IPS-20b (cell line): ENCODE measurements around the gene TFF1.

Experiments used
- H3K27ac ChIP-seq: one replicate; pipeline ENCODE4 v1.5.1; 2013; ENCODE audit warnings: low read length
- H3K27me3 ChIP-seq: 2 replicates; pipeline ENCODE4 v1.6.1; 2013; ENCODE audit warnings: mild to moderate bottlenecking, low read length, inconsistent platforms; ENCODE audit not compliant: insufficient read depth
- H3K36me3 ChIP-seq: 2 replicates; pipeline ENCODE4 v1.6.1; 2013; ENCODE audit warnings: low read depth, mild to moderate bottlenecking, inconsistent platforms, low read length, moderate library complexity; ENCODE audit not compliant: insufficient read depth
- H3K4me1 ChIP-seq: 2 replicates; pipeline ENCODE4 v1.6.1; 2013; ENCODE audit warnings: mild to moderate bottlenecking, control low read depth, inconsistent platforms, low read length, moderate library complexity; ENCODE audit not compliant: insufficient read depth
- H3K4me3 ChIP-seq: 2 replicates; pipeline ENCODE4 v1.5.1; 2013; ENCODE audit warnings: mild to moderate bottlenecking, low read length, inconsistent platforms
- H3K9ac ChIP-seq: 2 replicates; pipeline ENCODE4 v1.6.1; 2013; ENCODE audit warnings: low read depth, mild to moderate bottlenecking, inconsistent platforms, low read length, moderate library complexity
- H3K9me3 ChIP-seq: 2 replicates; pipeline ENCODE4 v1.6.1; 2013; ENCODE audit warnings: mild to moderate bottlenecking, low read depth, low read length, inconsistent platforms; ENCODE audit not compliant: insufficient read depth

TFF1 gene

DNA sequence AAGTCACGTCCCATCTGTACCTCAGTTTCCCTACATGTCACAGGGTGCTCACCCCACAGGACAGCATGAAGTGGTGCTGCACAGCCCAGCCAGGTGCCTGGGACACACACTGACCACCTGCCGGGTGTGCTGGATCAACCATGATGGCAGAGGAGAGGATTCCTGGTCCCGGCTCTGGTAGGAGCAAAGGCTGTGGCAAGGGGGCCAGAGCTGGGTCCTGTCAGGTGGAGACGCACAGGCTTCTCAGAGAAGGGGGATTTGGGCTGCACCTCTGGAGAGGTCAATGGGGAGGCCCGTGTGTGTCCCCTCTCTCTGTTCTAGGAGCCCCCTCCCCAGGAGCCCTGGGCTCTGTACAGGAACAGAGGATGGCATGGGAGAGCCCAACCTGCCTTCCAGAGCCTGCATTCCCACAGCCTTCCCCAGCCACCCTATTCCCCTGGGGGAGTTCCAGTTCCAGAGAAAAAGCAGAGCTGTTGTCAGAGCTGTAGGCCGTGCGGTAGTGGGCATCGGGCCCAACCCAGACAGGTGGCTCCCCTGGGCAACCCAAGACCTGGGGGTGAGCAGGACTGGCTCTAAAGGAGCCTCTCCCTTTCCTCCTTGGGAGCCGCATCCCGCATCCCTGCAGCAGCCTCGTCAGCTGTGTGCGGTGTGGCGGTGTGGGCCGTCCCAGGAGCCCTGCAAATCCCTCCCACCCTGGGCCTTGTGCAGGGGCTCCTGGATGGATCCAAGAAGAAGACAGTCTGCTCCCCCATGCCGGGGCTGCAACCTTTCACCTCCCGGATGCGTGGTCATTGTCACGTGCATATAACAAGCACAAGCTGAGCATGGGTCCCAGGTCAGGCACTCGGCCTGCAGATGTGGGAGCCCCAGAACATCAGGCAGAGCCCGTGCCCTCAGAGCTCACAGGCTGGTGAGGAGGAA is 48.2 kb downstream of the TFF1 start:
- no peaks in the 10 kb centered on the region for H3K36me3 ChIP-seq
- H3K27me3 ChIP-seq: no peaks in the 10 kb centered on the region
- H3K4me3 ChIP-seq: no peak overlapping the region
- peaks cover 6% of the 10 kb centered on the region for H3K4me1 ChIP-seq
- H3K9ac ChIP-seq: no peak overlapping the region
- no peak overlapping the region for H3K27ac ChIP-seq
- H3K9me3 ChIP-seq: no peaks in the 10 kb centered on the region

DNA sequence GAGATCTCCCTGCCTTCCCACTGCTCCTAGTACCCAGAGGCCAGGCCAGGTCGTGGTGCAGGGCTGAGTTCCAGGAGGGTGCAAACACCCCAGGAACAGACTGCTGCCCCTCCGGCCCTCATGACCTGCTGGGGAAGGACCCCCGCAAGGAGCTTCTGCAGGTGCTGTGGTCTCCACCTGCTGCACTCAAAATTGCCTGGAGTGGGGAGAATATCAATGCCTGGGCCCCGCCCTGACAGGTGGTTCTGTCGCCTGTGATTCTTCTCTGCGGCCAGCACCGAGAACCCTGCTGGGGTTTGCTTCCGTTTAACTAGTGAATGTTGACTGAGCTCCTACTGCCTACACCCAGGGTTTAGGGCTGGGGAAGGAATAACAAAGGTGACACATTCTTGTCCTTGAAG is 49.0 kb downstream of the TFF1 start:
- H3K27me3 ChIP-seq: no peaks in the 10 kb centered on the region
- H3K4me1 ChIP-seq: peaks cover 6% of the 10 kb centered on the region
- H3K4me3 ChIP-seq: no peak overlapping the region
- no peaks in the 10 kb centered on the region for H3K36me3 ChIP-seq
- no peak overlapping the region for H3K9ac ChIP-seq
- H3K27ac ChIP-seq: no peak overlapping the region
- H3K9me3 ChIP-seq: no peaks in the 10 kb centered on the region

DNA sequence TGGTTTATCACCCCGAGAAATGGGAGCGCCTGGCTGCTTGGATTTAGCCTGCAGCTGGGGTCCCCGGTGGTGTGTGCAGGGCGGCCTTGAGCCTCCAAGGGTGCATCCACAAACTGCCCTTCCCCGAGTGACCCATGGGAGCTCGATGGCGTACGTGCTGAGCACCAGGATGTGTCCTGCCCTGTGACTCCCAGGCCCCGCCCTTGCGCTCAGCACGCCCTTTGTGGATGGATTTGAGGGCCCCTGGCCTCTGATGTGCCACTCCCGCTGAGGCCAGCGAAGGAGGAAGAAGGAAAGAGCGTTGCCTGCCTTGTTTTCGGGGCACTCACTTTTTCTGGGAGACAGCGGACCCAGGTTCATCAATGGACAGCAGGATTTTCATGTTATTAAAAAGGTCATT is 49.4 kb downstream of the TFF1 start:
- no peak overlapping the region for H3K27ac ChIP-seq
- H3K36me3 ChIP-seq: no peaks in the 10 kb centered on the region
- H3K4me1 ChIP-seq: peaks cover 6% of the 10 kb centered on the region
- H3K27me3 ChIP-seq: no peaks in the 10 kb centered on the region; the same call in 1 of the 2 replicates
- no peak overlapping the region for H3K9ac ChIP-seq
- H3K9me3 ChIP-seq: no peaks in the 10 kb centered on the region
- H3K4me3 ChIP-seq: no peak overlapping the region

DNA sequence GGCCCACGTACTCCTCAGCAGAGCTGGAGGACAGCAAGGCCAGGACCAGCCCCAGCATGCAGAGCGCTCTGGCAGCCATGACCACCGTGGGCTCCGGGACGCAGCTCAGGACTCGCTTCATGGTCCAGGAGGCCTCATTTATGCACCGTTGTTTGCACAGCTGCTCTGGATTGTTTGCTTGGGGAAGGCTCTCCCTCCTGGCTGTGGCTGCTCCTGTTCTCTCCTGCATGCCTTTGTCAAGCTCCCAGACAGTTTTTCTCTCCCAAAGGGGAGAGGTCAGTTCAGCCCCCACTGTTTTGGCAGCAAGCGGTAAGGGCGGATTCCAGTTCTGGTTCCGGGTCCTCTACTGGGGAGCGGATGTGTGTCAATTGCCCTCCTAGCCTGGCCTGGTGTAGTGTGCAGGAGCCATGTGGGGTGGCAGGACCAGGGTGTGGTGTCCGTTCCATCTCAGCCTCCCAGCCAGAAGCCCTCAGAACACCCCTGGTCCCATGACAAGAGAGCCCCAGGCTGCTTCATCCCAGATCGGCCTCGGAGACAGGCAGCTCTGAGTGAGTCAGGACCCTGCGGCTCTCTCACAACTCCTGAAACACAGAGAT is 50.9 kb downstream of the TFF1 start, which contains the start of gene TFF3:
Gene TFF3 (minus strand): TSS at position 114 of the 596 bp plus-strand sequence. CDS start 35 bp downstream, at position 79.
- H3K9ac ChIP-seq: no peak within 1 kb of the TSS
- H3K9me3 ChIP-seq: no peaks in the 10 kb centered on the region
- H3K36me3 ChIP-seq: no peaks in the 10 kb centered on the region
- H3K27ac ChIP-seq: no peak within 1 kb of the TSS
- H3K4me1 ChIP-seq: peaks cover 6% of the 10 kb centered on the region
- no peak within 1 kb of the TSS for H3K4me3 ChIP-seq
- peaks cover 7% of the 10 kb centered on the region for H3K27me3 ChIP-seq

DNA sequence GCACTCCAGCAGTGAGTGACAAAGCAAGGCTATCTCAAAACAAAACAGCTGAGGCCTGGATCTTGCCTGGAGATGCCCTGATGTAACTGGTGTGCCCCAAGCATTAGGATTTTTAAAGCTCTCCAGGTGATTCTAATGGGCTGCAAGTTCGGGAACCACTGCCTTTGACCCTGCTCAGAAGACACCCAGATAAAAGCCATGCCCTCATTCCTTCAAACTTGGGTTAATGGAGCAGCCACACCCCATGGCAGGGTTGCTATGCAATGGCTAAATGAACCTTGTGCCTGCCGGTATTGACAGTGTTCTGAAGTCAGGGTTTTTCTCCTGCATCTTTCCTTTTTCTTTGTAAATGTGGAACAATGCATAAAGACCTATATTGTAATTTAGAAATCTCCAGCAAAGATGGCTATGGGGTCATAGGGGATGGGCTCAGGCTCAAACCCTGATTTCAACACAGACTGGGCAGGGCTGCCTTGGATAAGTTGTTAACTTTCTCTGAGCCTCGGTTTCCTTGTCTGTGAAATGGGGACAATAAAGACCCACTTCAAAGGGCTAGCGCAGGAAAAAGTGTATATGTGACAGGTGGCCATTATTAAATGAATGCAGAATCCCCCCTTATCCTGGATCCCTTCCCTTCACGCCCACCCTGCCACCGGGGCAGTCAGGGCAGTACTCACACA is 51.6 kb downstream of the TFF1 start:
- H3K9ac ChIP-seq: no peak overlapping the region
- peaks cover 6% of the 10 kb centered on the region for H3K4me1 ChIP-seq

DNA sequence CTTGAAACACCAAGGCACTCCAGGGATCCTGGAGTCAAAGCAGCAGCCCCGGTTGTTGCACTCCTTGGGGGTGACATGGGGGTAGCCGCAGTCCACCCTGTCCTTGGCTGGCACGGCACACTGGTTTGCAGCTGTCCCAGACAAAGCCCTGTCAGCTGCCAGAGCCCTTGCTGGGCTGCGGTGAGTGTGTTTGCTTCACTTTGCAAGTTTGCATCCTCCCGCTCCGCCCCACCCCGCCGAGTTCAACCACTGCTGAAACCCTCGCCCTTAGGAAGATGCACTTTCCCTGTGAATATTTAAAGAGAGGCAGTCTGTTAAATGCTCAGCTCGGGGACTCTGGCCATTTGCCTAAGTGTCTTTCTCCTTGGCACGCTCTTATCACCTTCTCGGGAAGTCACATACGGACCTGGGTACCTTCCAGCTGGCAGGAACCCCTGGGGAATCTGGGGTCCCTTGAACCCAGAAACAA is 52.8 kb downstream of the TFF1 start:
- Histone ChIP-seq H3K9me3 (no peaks in the 10 kb centered on the region), H3K9ac (no peak overlapping the region; the same call in 1 of the 2 replicates), H3K36me3 (no peaks in the 10 kb centered on the region), H3K4me1 (peaks cover 6% of the 10 kb centered on the region), H3K27ac (no peak overlapping the region), H3K27me3 (peaks cover 12% of the 10 kb centered on the region), H3K4me3 (no peak overlapping the region)

More for the DNA sequence above, 51.6 kb downstream of the TFF1 start:
- Histone ChIP-seq H3K36me3 (no peaks in the 10 kb centered on the region), H3K27me3 (peaks cover 12% of the 10 kb centered on the region), H3K27ac (no peak overlapping the region), H3K4me3 (no peak overlapping the region), H3K9me3 (no peaks in the 10 kb centered on the region)

DNA sequence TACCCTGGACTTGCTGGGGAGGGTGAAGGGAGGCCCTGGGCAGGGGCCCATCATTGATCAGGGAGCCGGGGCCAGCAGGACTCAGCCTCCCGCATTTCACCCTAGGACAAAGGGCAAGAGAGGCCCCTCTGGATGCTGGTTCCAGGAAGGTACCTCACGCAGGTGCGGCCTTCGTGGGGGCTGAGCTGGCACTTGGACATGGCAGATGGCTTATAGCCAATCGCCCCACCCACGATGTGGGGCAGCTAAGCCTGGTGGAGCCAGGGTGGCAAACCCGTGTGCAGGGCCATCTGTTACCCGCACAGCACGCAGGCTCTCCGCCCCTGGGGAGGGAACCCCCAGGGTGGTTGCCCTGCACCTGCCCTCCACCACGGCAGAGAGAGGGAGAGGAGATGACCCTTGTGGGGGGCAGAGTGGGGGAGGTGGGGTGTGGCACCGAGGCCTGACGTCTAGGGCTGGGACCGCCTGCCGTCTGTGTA is 53.7 kb downstream of the TFF1 start:
- peaks cover 4% of the 10 kb centered on the region for H3K4me1 ChIP-seq
- peaks cover 12% of the 10 kb centered on the region for H3K27me3 ChIP-seq

More for the DNA sequence above, 53.7 kb downstream of the TFF1 start:
- no peak overlapping the region for H3K9ac ChIP-seq
- no peak overlapping the region for H3K27ac ChIP-seq
- H3K4me3 ChIP-seq: no peak overlapping the region
- H3K36me3 ChIP-seq: no peaks in the 10 kb centered on the region
- H3K9me3 ChIP-seq: no peaks in the 10 kb centered on the region
